Measurements from ENCODE around the gene GNG12.

GNG12 gene

DNA sequence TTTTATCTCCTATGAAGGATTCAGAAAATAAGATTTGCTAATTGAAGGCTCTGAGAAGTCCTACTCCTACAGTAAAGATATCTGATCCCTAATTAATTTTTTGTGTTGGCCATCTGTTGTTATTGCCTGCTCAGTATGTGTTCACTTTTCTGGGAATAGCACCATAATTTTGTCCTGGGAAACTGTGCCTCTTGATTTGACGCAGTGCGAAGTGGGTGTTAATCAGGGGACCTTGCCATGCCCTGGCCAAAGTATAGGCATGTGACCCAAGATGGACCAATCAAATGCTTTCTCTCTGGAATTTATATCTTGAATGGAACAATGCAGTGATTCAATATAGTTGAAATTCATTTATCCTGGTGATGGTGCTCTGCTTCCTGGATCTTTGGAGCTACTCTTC is 30.4 kb upstream of the GNG12 start:
- DNase-seq (ENCODE audit: low read depth): no peak
- TF ChIP-seq, protein P1, sequence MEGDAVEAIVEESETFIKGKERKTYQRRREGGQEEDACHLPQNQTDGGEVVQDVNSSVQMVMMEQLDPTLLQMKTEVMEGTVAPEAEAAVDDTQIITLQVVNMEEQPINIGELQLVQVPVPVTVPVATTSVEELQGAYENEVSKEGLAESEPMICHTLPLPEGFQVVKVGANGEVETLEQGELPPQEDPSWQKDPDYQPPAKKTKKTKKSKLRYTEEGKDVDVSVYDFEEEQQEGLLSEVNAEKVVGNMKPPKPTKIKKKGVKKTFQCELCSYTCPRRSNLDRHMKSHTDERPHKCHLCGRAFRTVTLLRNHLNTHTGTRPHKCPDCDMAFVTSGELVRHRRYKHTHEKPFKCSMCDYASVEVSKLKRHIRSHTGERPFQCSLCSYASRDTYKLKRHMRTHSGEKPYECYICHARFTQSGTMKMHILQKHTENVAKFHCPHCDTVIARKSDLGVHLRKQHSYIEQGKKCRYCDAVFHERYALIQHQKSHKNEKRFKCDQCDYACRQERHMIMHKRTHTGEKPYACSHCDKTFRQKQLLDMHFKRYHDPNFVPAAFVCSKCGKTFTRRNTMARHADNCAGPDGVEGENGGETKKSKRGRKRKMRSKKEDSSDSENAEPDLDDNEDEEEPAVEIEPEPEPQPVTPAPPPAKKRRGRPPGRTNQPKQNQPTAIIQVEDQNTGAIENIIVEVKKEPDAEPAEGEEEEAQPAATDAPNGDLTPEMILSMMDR (conservative IDR thresholded peaks at IDR 0.05; ENCODE audit: low read depth, low read length): no peak
- no peak overlapping the region for H3K4me3 ChIP-seq (ENCODE audit: low read length)

DNA sequence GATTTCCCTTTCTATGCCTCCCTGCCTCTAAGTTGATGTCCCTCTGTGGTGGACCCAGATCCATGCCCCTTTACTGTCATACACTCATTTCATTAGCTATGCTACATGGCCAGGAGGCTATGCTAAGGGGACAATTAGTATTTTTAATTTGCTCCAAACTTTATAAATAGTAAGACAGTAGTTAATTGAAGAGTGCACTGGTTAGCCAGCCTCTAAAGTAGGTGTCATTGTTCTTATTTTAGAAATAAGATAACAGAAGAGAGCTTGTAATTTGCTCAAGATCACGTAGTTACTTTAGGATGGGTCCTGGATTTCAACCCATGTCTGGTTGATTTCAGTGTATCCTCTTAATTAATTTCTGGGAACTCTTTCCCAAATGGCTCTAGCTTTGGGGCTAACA is 29.4 kb upstream of the GNG12 start:
- TF ChIP-seq, protein P1 (conservative IDR thresholded peaks at IDR 0.05; ENCODE audit: low read depth, low read length): no peak
- H3K4me3 ChIP-seq (ENCODE audit: low read length): no peak overlapping the region
- DNase-seq (ENCODE audit: low read depth): no peak

DNA sequence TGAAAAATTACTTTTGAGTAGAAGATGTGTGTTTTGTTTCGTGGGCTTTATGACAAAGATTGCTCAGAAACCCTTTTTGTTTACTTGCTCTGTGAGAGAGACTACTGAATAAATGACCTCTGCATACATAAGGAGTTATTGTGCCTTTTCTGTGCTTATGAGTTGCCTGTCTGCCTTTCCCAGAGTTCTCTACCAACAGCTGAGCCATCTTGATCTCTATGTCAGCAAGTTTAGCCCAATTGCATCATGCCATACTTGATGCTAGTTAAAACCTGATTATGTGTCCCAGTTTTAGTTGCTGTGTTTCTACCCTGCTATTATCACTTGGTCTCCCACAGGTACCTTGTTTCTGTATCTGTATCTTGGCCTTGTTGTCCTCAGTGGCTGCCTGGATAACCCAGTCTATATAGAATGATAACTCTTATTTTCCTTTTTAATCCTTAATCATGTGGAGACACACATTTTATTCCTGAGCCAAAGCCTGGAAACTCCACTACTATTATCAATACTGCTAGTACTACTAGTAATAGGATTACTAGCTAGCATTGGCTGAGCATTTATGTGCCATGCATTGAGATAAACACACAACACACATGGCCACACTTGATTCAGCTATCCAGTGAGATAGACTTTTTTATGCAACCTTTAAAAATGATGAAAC is 28.7 kb upstream of the GNG12 start:
- TF ChIP-seq, protein P1 (conservative IDR thresholded peaks at IDR 0.05; ENCODE audit: low read depth, low read length): no peak
- no peak for DNase-seq (ENCODE audit: low read depth)
- H3K4me3 ChIP-seq (ENCODE audit: low read length): no peak overlapping the region

DNA sequence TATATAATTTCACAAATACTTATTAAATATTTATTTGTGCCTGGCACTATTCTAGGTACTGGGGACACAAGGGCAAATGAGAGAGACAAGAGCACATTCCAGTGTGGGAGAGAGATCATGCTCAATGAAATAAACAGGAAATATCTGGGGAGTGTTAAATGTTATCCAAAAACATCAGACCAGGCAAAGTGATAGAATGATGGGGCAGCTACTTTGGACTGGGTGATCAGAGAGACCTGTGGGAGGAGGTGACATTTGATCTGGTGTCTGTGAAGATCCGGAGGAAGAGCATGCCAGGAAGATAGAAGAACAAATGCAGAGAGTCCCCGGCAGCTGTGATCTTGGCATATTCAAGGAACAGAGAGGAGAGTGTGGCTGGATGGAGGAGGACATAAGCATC is 27.5 kb upstream of the GNG12 start:
- no peak overlapping the region for H3K4me3 ChIP-seq (ENCODE audit: low read length)
- DNase-seq (ENCODE audit: low read depth): no peak
- TF ChIP-seq, protein P1 (conservative IDR thresholded peaks at IDR 0.05; ENCODE audit: low read depth, low read length): no peak

DNA sequence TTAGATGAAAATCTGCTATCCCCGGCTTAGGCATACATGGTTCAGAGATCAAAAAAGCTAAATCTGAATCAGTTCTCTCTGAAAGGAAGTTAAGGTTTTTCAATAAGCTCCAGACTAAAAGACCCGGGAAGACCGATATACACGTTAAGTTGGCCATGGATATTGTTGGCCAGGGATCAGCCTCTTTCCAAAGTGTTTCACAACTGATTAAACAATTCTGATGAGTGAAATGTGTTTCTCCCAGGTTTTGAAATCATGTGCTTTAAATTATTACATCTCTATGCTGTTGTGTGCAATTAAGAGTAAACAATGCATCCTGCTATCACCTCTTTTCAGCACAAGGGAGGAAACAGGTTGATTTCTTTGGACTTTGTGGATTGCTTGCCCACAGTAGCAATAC is 23.7 kb upstream of the GNG12 start:
- no peak overlapping the region for H3K4me3 ChIP-seq (ENCODE audit: low read length)
- TF ChIP-seq, protein P1 (conservative IDR thresholded peaks at IDR 0.05; ENCODE audit: low read depth, low read length): no peak
- no peak for DNase-seq (ENCODE audit: low read depth)

DNA sequence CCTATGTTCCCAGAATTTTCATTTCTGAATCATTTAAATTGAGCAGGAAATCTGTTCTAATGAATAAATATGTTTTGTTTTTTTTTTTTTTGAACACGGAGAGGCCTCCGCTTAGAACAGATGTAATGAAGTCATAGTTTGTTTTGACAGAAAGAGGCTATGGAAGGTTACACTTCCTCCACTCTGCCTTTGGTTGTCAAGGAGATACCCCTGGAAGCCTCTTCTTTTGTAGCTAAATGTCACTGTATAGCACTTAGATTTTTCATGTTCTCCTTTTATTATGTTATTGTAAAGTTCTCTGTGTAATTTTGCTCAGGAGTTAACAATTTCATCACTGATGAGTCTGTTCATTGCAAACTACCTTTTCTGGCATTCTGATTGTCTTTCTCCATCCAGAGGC is 22.7 kb upstream of the GNG12 start:
- DNase-seq (ENCODE audit: low read depth): no peak
- no peak overlapping the region for H3K4me3 ChIP-seq (ENCODE audit: low read length)
- TF ChIP-seq, protein P1 (conservative IDR thresholded peaks at IDR 0.05; ENCODE audit: low read depth, low read length): no peak

DNA sequence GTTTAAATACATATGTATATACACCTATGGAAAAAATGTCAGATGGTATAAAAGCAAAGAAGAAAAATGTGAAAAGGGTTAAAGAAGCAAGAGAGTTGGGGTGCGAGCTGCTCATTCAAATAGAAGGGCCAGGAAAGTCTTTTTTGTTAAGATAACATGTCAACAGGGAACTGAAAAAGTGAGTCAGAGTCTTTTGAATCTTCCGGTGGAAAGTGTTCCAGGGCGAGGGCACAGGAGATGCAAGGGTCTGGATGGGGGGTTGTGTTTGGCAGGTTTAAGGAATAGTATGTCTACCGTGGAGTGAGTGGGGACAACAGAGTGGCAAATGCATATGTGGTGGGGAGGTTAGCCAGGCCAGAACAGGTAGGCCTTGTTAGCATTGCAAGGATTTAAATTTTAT is 22.2 kb upstream of the GNG12 start:
- no peak for DNase-seq (ENCODE audit: low read depth)
- TF ChIP-seq, protein P1 (conservative IDR thresholded peaks at IDR 0.05; ENCODE audit: low read depth, low read length): no peak
- no peak overlapping the region for H3K4me3 ChIP-seq (ENCODE audit: low read length)

All from retinal pigment epithelial cell (primary cell).